ENCODE results near the gene LSS.

Gene LSS

GRCh38 chr21:46218906-46219590, 9.5 kb downstream of the LSS start:
- DNase-seq (ENCODE audit: low read depth): no peak

- no peak for DNase-seq (ENCODE audit: low read depth)
Measured at GRCh38 chr21:46217511-46218196, 10.9 kb downstream of the LSS start.

GRCh38 chr21:46216132-46216747, 12.3 kb downstream of the LSS start:
- no peak for DNase-seq (ENCODE audit: low read depth)

- no peak for DNase-seq (ENCODE audit: low read depth)
Measured at GRCh38 chr21:46215436-46216131, 13.0 kb downstream of the LSS start.

- no peak for DNase-seq (ENCODE audit: low read depth)
Measured at GRCh38 chr21:46214478-46215340, 13.9 kb downstream of the LSS start.

- no peak for DNase-seq (ENCODE audit: low read depth)
Measured at GRCh38 chr21:46213620-46214286, 14.8 kb downstream of the LSS start.

- DNase-seq (ENCODE audit: low read depth): no peak
Measured at GRCh38 chr21:46212721-46213484, 15.7 kb downstream of the LSS start.

GRCh38 chr21:46211786-46212720, 16.5 kb downstream of the LSS start:
- no peak for DNase-seq (ENCODE audit: low read depth)

GRCh38 chr21:46211376-46211775, 17.2 kb downstream of the LSS start:
- no peak for DNase-seq (ENCODE audit: low read depth)

- no peak for DNase-seq (ENCODE audit: low read depth)
Measured at GRCh38 chr21:46210378-46211136, 18.0 kb downstream of the LSS start.

- no peak for DNase-seq (ENCODE audit: low read depth)
Measured at GRCh38 chr21:46208761-46209721, 19.5 kb downstream of the LSS start.

GRCh38 chr21:46207920-46208591, 20.5 kb downstream of the LSS start:
- DNase-seq (ENCODE audit: low read depth): no peak

GRCh38 chr21:46207006-46207919, 21.3 kb downstream of the LSS start:
- no peak for DNase-seq (ENCODE audit: low read depth)

GRCh38 chr21:46206163-46207005, 22.2 kb downstream of the LSS start:
- no peak for DNase-seq (ENCODE audit: low read depth)

GRCh38 chr21:46205766-46206162, 22.8 kb downstream of the LSS start:
- DNase-seq (ENCODE audit: low read depth): no peak

All from CMK (cell line).